DND-41 (cell line): ENCODE measurements around the gene RNASE4.
"Not testable (repeated sequence)": the region's sequence is repeated elsewhere in the genome, so short reads cannot be mapped to it uniquely, and the experiment has no call there.

Experiments
- ATAC-seq: fragments of 200-7000 bp; cut with Tn5 transposase; 3 replicates; pipeline ENCODE4 v1.9.1; 2021; ENCODE audit warnings: low read depth; ENCODE audit not compliant: insufficient read depth
- DNase-seq: peaks from one replicate; pipeline ENCODE4 v3.0.0-alpha.2; 2020
- H2AFZ ChIP-seq: 2 replicates; pipeline ENCODE4 v1.6.0; 2012; ENCODE audit warnings: low read depth, low read length
- H3K27ac ChIP-seq: 2 replicates; pipeline ENCODE4 v1.5.1; 2012; ENCODE audit warnings: low read length, inconsistent platforms
- H3K27me3 ChIP-seq: fragments of 200-600 bp; sonication (generic); 2 replicates; pipeline ENCODE4 v1.6.0; 2012; ENCODE audit warnings: low read length, mild to moderate bottlenecking, inconsistent platforms; ENCODE audit not compliant: insufficient read depth, poor library complexity
- H3K36me3 ChIP-seq: 2 replicates; pipeline ENCODE4 v1.5.1; 2012; ENCODE audit warnings: low read length, inconsistent platforms; ENCODE audit not compliant: insufficient read depth
- H3K4me1 ChIP-seq: 2 replicates; pipeline ENCODE4 v1.5.1; 2012; ENCODE audit warnings: mild to moderate bottlenecking, low read length; ENCODE audit not compliant: insufficient read depth
- H3K4me2 ChIP-seq: 2 replicates; pipeline ENCODE4 v1.6.0; 2012; ENCODE audit warnings: mild to moderate bottlenecking, moderate library complexity, low read length, inconsistent platforms; ENCODE audit not compliant: insufficient read depth
- H3K4me3 ChIP-seq, 2 experiments: fragments of 200-600 bp in 1 of 2; shearing (Covaris generic) in 1 of 2; 2 replicates each; pipeline ENCODE4 v1.5.1; 2012 to 2016; ENCODE audit warnings: inconsistent platforms in 2 of 2, low read length in 2 of 2, mild to moderate bottlenecking in 2 of 2, low read depth in 1 of 2, moderate library complexity in 1 of 2
- H3K79me2 ChIP-seq: 2 replicates; pipeline ENCODE4 v1.6.0; 2012; ENCODE audit warnings: low read length, inconsistent platforms; ENCODE audit not compliant: insufficient read depth
- H3K9ac ChIP-seq: 2 replicates; pipeline ENCODE4 v1.6.0; 2012; ENCODE audit warnings: low read depth, mild to moderate bottlenecking, inconsistent platforms, low read length, moderate library complexity
- H3K9me3 ChIP-seq: 2 replicates; pipeline ENCODE4 v1.5.1; 2012; ENCODE audit warnings: low read length, moderate library complexity, mild to moderate bottlenecking, inconsistent platforms; ENCODE audit not compliant: insufficient read depth, severe bottlenecking
- H4K20me1 ChIP-seq: 2 replicates; pipeline ENCODE4 v1.6.0; 2012; ENCODE audit warnings: low read length; ENCODE audit not compliant: insufficient read depth
- EZH2 ChIP-seq: IDR thresholded peaks from 3 replicates; pipeline ENCODE4 v1.6.1; 2012; ENCODE audit warnings: borderline replicate concordance, low read depth, mild to moderate bottlenecking, moderate library complexity, low read length, inconsistent platforms; ENCODE audit not compliant: severe bottlenecking
- TF ChIP-seq, protein P1 (sequence below): IDR thresholded peaks from 2 replicates; pipeline ENCODE4 v1.5.1; 2012; ENCODE audit warnings: borderline replicate concordance, low read length, moderate library complexity, mild to moderate bottlenecking; ENCODE audit not compliant: poor library complexity, severe bottlenecking; ENCODE audit errors: extremely low read depth

RNASE4 gene

GRCh38 chr14:20723488-20723887 lies 39.1 kb downstream of the RNASE4 start:
- Histone ChIP-seq H3K4me1 (no peaks in the 10 kb centered on the region), H2AFZ (no peak overlapping the region)

DNA sequence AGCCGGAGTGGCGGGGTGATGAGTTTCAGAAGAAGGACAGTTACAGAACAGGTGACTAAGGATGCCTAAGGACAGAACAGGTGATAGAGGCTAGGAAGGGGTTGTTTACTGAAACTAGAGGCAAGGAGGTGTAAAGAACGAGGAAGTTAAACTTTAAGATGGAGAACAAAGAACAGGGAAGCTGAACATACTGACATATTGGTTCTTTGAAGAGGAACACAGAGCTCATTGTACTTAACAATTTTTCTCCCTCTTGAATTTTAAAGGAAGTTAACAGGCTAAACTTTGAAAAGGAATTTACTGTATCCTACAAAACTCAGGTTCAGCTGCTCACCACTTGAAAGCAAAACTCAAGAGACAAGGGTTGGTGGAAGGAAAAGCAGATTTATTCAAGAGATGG lies 41.8 kb downstream of the RNASE4 start:
- not testable (repeated sequence) for H4K20me1 ChIP-seq, H3K9ac ChIP-seq, H2AFZ ChIP-seq, ATAC-seq, H3K36me3 ChIP-seq, DNase-seq, H3K4me3 ChIP-seq, H3K27me3 ChIP-seq, H3K27ac ChIP-seq, H3K4me1 ChIP-seq, H3K79me2 ChIP-seq, H3K9me3 ChIP-seq, H3K4me2 ChIP-seq

More at GRCh38 chr14:20723488-20723887, 39.1 kb downstream of the RNASE4 start:
- Histone ChIP-seq H3K4me3 (no peak overlapping the region), H3K27me3 (no peaks in the 10 kb centered on the region), H3K9ac (no peak overlapping the region), H4K20me1 (no peaks in the 10 kb centered on the region), H3K27ac (no peak overlapping the region), H3K36me3 (no peaks in the 10 kb centered on the region), H3K9me3 (no peaks in the 10 kb centered on the region), H3K79me2 (no peaks in the 10 kb centered on the region), H3K4me2 (no peak overlapping the region)
- no peak for ATAC-seq
- no peak for DNase-seq
- no peak for TF ChIP-seq EZH2
- TF ChIP-seq, protein P1, sequence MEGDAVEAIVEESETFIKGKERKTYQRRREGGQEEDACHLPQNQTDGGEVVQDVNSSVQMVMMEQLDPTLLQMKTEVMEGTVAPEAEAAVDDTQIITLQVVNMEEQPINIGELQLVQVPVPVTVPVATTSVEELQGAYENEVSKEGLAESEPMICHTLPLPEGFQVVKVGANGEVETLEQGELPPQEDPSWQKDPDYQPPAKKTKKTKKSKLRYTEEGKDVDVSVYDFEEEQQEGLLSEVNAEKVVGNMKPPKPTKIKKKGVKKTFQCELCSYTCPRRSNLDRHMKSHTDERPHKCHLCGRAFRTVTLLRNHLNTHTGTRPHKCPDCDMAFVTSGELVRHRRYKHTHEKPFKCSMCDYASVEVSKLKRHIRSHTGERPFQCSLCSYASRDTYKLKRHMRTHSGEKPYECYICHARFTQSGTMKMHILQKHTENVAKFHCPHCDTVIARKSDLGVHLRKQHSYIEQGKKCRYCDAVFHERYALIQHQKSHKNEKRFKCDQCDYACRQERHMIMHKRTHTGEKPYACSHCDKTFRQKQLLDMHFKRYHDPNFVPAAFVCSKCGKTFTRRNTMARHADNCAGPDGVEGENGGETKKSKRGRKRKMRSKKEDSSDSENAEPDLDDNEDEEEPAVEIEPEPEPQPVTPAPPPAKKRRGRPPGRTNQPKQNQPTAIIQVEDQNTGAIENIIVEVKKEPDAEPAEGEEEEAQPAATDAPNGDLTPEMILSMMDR, result no peak

DNA sequence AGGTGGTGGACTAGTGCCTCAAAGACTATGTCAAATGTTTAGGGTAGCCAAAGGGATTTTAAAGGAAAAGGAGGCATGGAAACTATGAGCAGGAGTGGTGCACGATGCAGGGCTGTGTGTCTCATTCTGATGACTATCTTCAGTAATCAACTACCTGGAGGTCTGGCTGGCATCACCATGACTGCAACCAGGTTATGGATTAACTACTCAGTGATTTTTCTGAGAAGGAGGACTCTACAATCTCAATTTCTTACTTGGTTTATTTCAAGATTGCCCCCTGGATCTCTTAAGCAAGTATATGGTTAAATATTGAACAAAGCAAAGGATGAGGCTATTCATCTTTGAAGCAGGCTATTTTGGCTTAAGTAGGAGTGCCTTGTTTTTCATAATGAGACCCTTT lies 42.2 kb downstream of the RNASE4 start:
- Histone ChIP-seq H3K36me3 (no peaks in the 10 kb centered on the region), H3K9me3 (no peaks in the 10 kb centered on the region), H2AFZ (no peak overlapping the region), H3K4me3 (no peak overlapping the region), H3K9ac (no peak overlapping the region), H3K27ac (no peak overlapping the region), H3K79me2 (no peaks in the 10 kb centered on the region), H3K4me1 (no peaks in the 10 kb centered on the region), H3K27me3 (no peaks in the 10 kb centered on the region), H3K4me2 (no peak overlapping the region), H4K20me1 (no peaks in the 10 kb centered on the region)
- no peak for DNase-seq
- ATAC-seq, result no peak
- TF ChIP-seq, protein P1, result no peak

GRCh38 chr14:20730891-20731290 lies 46.5 kb downstream of the RNASE4 start:
- H3K4me2 ChIP-seq, result no peak overlapping the region
- H3K27me3 ChIP-seq, result no peaks in the 10 kb centered on the region
- H3K36me3 ChIP-seq, result no peaks in the 10 kb centered on the region
- H3K4me1 ChIP-seq, result no peaks in the 10 kb centered on the region
- no peak overlapping the region for H2AFZ ChIP-seq
- ATAC-seq (no peak), DNase-seq (no peak)
- H4K20me1 ChIP-seq, result no peaks in the 10 kb centered on the region
- H3K27ac ChIP-seq, result no peak overlapping the region
- no peak overlapping the region for H3K9ac ChIP-seq
- no peak for TF ChIP-seq EZH2
- TF ChIP-seq, protein P1, result no peak
- H3K4me3 ChIP-seq, result no peak overlapping the region
- no peaks in the 10 kb centered on the region for H3K79me2 ChIP-seq
- H3K9me3 ChIP-seq, result no peaks in the 10 kb centered on the region
